K562 (cell line): ENCODE results near the gene RALB. TPM values are rescaled to one million over a fixed set of nuclear protein-coding genes. Genes with fewer than 3 reads are reported as not detected.

Experiments used
- ATAC-seq: fragments of 200-7000 bp; cut with Tn5 transposase; 3 replicates; pipeline ENCODE4 v1.9.1; 2020; ENCODE audit warnings: moderate library complexity
- BruUV-seq: library from RNA; stranded (reverse); fragments of 400-500 nt; replicated peaks from 2 replicates; lab custom pipeline; 2021; lab: Mats Ljungman, UMichigan
- CTCF ChIA-PET: fragments of 300-600 bp; formaldehyde crosslinking; extraction: SDS; loops from one replicate; lab custom pipeline; 2021; ENCODE audit warnings: low intra/inter-chr PET ratio; lab: Yijun Ruan, JAX
- POLR2A ChIA-PET: fragments of 300-600, 350-650 bp; sonication (Branson Sonifier 250); formaldehyde crosslinking; extraction: SDS; loops from one replicate; lab custom pipeline; 2021; ENCODE audit warnings: antibody characterized with exemption, inconsistent platforms; lab: Yijun Ruan, JAX
- DNase-seq, 4 experiments: peaks; one replicate each; pipeline versions ENCODE4 v3.0.0 to v3.0.0-alpha.2; 2011 to 2018; ENCODE audit warnings: low spot score in 3 of 4, mixed read lengths in 3 of 4; ENCODE audit errors: extremely low read depth in 1 of 4
- FAIRE-seq: peaks from 2 replicates; lab custom pipeline; 2011; peaks lifted over from hg19 to GRCh38; lab: Jason Lieb, UNC
- H2AFZ ChIP-seq: 2 replicates; pipeline ENCODE4 v1.6.0; 2011; ENCODE audit warnings: low read depth, low read length, control low read depth, inconsistent platforms
- H3K27ac ChIP-seq: fragments of 200-600 bp; 3 replicates; pipeline ENCODE4 v1.8.0; 2011; ENCODE audit warnings: low read depth, mild to moderate bottlenecking, control low read depth, inconsistent platforms, low read length, moderate library complexity, mixed read lengths; ENCODE audit errors: extremely low read depth
- H3K27me3 ChIP-seq, 2 experiments: fragments of 300-600 bp in 1 of 2; 2 replicates in 1 of 2; 3 replicates in 1 of 2; pipeline versions ENCODE4 v1.6.0 to v1.8.0; 2011; ENCODE audit warnings: inconsistent platforms in 2 of 2, low read length in 2 of 2, mild to moderate bottlenecking in 1 of 2, mixed read lengths in 1 of 2, moderate library complexity in 1 of 2; ENCODE audit not compliant: control insufficient read depth in 2 of 2, insufficient read depth in 2 of 2
- H3K36me3 ChIP-seq: fragments of 300-600 bp; 3 replicates; pipeline ENCODE4 v1.8.0; 2011; ENCODE audit warnings: mild to moderate bottlenecking, low read length, inconsistent platforms; ENCODE audit not compliant: control insufficient read depth, insufficient read depth
- H3K4me1 ChIP-seq, 2 experiments: fragments of 200-600 bp in 1 of 2; replicated peaks in 1 of 2; 2 replicates in 1 of 2; 3 replicates in 1 of 2; pipeline versions ENCODE4 v1.5.1 to v1.8.0; 2011; ENCODE audit warnings: inconsistent platforms in 2 of 2, low read length in 2 of 2, mild to moderate bottlenecking in 1 of 2, mixed read lengths in 1 of 2, moderate library complexity in 1 of 2; ENCODE audit not compliant: control insufficient read depth in 2 of 2, insufficient read depth in 2 of 2
- H3K4me2 ChIP-seq: 2 replicates; pipeline ENCODE4 v1.6.1; 2011; ENCODE audit warnings: low read length, control low read depth, inconsistent platforms, mixed read lengths; ENCODE audit not compliant: insufficient read depth
- H3K4me3 ChIP-seq: fragments of 200-600 bp; sonication (generic), shearing (Covaris generic); 2 replicates; pipeline ENCODE4 v1.5.1; 2016; ENCODE audit warnings: control low read depth, inconsistent platforms
- H3K79me2 ChIP-seq: fragments of 200-600 bp; 3 replicates; pipeline ENCODE4 v1.8.0; 2011; ENCODE audit warnings: low read length, inconsistent platforms; ENCODE audit not compliant: control insufficient read depth, insufficient read depth
- H3K9ac ChIP-seq, 2 experiments: 2 replicates each; pipeline versions ENCODE4 v1.6.0 to v1.6.1; 2011; ENCODE audit warnings: low read depth in 2 of 2, low read length in 2 of 2, control low read depth in 1 of 2, inconsistent platforms in 1 of 2, mild to moderate bottlenecking in 1 of 2, mixed read lengths in 1 of 2; ENCODE audit not compliant: insufficient read depth in 1 of 2
- H3K9me1 ChIP-seq: one replicate; pipeline ENCODE4 v1.6.0; 2011; ENCODE audit warnings: inconsistent platforms, mild to moderate bottlenecking, low read length, moderate library complexity; ENCODE audit not compliant: control insufficient read depth, insufficient read depth
- H3K9me3 ChIP-seq: replicated peaks from 2 replicates; pipeline ENCODE4 v1.5.1; 2011; ENCODE audit warnings: low read depth, low read length, inconsistent platforms; ENCODE audit not compliant: control insufficient read depth, insufficient read depth
- H4K20me1 ChIP-seq: replicated peaks from 2 replicates; pipeline ENCODE4 v1.6.1; 2011; ENCODE audit warnings: low read length, inconsistent platforms, mixed read lengths; ENCODE audit not compliant: control insufficient read depth, insufficient read depth
- ARHGAP35 ChIP-seq: fragments of 450-650 bp; IDR thresholded peaks from 2 replicates; pipeline ENCODE4 v1.6.1; 2018; ENCODE audit not compliant: partially characterized antibody
- ARID3A ChIP-seq: IDR thresholded peaks from 2 replicates; pipeline ENCODE4 v1.6.1; 2012; ENCODE audit warnings: low read depth, low read length, improper control_type of control experiment, borderline replicate concordance
- ARNT ChIP-seq, 2 experiments: fragments of 450-650 bp; IDR thresholded peaks; 2 replicates each; pipeline ENCODE4 v1.6.1; 2016; ENCODE audit warnings: mild to moderate bottlenecking in 1 of 2
- CHD4 ChIP-seq: fragments of 200-600 bp; sonication (generic); IDR thresholded peaks from 3 replicates; pipeline ENCODE4 v1.6.1; 2012; ENCODE audit warnings: low read depth, mild to moderate bottlenecking, mixed read lengths, low read length, inconsistent platforms; ENCODE audit not compliant: insufficient read depth, insufficient replicate concordance, poor library complexity, severe bottlenecking
- FOXM1 ChIP-seq, 2 experiments: fragments of 450-650 bp in 1 of 2; sonication (generic) in 1 of 2; formaldehyde crosslinking in 1 of 2; IDR thresholded peaks; 2 replicates each; pipeline versions ENCODE4 v1.6.1 to v1.9.0; 2017 to 2022; ENCODE audit warnings: low read depth in 2 of 2, mild to moderate bottlenecking in 2 of 2, missing genetic modification reagents in 1 of 2, moderate library complexity in 1 of 2
- POU5F1 ChIP-seq: fragments of 150-350 bp; IDR thresholded peaks from 2 replicates; pipeline ENCODE4 v1.6.1; 2014; ENCODE audit warnings: borderline replicate concordance, low read length, low read depth, mild to moderate bottlenecking; ENCODE audit not compliant: partially characterized antibody
- RB1 ChIP-seq: fragments of 450-650 bp; IDR thresholded peaks from 2 replicates; pipeline ENCODE4 v1.6.1; 2017; ENCODE audit warnings: low read depth, mild to moderate bottlenecking
- RBM15 ChIP-seq: fragments of 200-400 bp; formaldehyde crosslinking; IDR thresholded peaks from 2 replicates; pipeline ENCODE4 v1.6.1; 2018; ENCODE audit warnings: mild to moderate bottlenecking, low read length, moderate library complexity; ENCODE audit not compliant: insufficient read depth
- SMC3 ChIP-seq: conservative IDR thresholded peaks from 2 replicates; pipeline ENCODE4 v1.6.1; 2011; ENCODE audit warnings: low read depth, low read length, improper control_type of control experiment; ENCODE audit not compliant: insufficient read depth
- TARDBP ChIP-seq: fragments of 450-650 bp; IDR thresholded peaks from 2 replicates; pipeline ENCODE4 v1.6.1; 2016
- ZC3H11A ChIP-seq: IDR thresholded peaks from 2 replicates; pipeline ENCODE4 v1.6.1; 2012; ENCODE audit warnings: low read depth, low read length, improper control_type of control experiment
- ZNF699 ChIP-seq: fragments of 250-450 bp; sonication (Bioruptor Pico); IDR thresholded peaks from 2 replicates; pipeline ENCODE4 v1.8.0; 2021; ENCODE audit warnings: mild to moderate bottlenecking, moderate library complexity; ENCODE audit not compliant: insufficient replicate concordance
- ZNF780A ChIP-seq: fragments of 250-450 bp; sonication (Bioruptor Pico); IDR thresholded peaks from 2 replicates; pipeline ENCODE4 v1.5.0; 2021; ENCODE audit warnings: mild to moderate bottlenecking
- WGBS: fragments of 100-300 bp; shearing (Covaris generic); methylation state at CpG from one replicate; pipeline ENCODE4 v1.1.6; 2016; ENCODE audit warnings: low coverage, mixed read lengths; ENCODE audit not compliant: insufficient coverage; ENCODE audit errors: missing lambda C conversion rate; 5-methylcytosine and 5-hydroxymethylcytosine counted together
- in situ Hi-C: fragments of 300-500 bp; cut with MboI; formaldehyde crosslinking; loops from 4 replicates; pipeline ENCODE4 v1.15.0; 2018; ENCODE audit warnings: inconsistent platforms, mixed read lengths
- intact Hi-C: fragments of 100-400 bp; cut with micrococcal nuclease; formaldehyde crosslinking; loops from 2 replicates; pipeline ENCODE4 v1.14.2; 2022
- polyA plus RNA-seq, 8 experiments: library from polyadenylated mRNA; depleted of rRNA in 4 of 8; stranded (reverse) in 5 of 8; unstranded in 3 of 8; fragments of >200 nt; fragmentation: Nextera tagmentation in 2 of 8; fragmentation: Illumina TruSeq in 1 of 8; extraction: Ambion mirVana in 2 of 8; extraction: Trizol in 1 of 8; gene quantifications; 2 replicates each; pipeline versions ENCODE4 v1.2.1 to v1.2.3, GENCODE V29; 2011 to 2014; ENCODE audit warnings: inconsistent platforms in 1 of 8, missing spikeins in 1 of 8
- total RNA-seq, 7 experiments: library from RNA; depleted of rRNA in 6 of 7; stranded (reverse); fragments of >200 nt in 6 of 7; fragmentation: Illumina TruSeq in 2 of 7; extraction: Trizol in 2 of 7; gene quantifications; 2 replicates each; pipeline versions ENCODE4 v1.2.1 to v1.2.3, GENCODE V29; 2011 to 2021; ENCODE audit warnings: low replicate concordance in 1 of 7
- TF ChIP-seq, protein P1 (sequence below): fragments of 450-650 bp; IDR thresholded peaks from 2 replicates; pipeline ENCODE4 v1.6.1; 2017; ENCODE audit warnings: antibody characterized with exemption
- TF ChIP-seq, protein P2 (sequence below): fragments of 450-650 bp; IDR thresholded peaks from 2 replicates; pipeline ENCODE4 v1.7.0; 2016; ENCODE audit warnings: borderline replicate concordance

The RALB gene
- total and polyA plus RNA-seq, 9 of the 15 experiments (the other 6 are each of a cell fraction or from before 2014, with no cell fraction given): 14.8 to 65.6 (median 38.4) TPM

- CTCF ChIA-PET: interaction anchor here (0.6 kb wide), 1 partner anchor 202 kb away, joined by 3 read pairs; no protein-coding TSS in a partner anchor
- POLR2A ChIA-PET: no interaction called here
- H3K27ac ChIP-seq: no peak overlapping the region
- H3K27me3 ChIP-seq: peaks cover 54 to 73% of the 10 kb centered on the region in 2 experiments
- BruUV-seq: no TSS peak
- H3K36me3 ChIP-seq: no peaks in the 10 kb centered on the region
- H2AFZ ChIP-seq: no peak overlapping the region
- H3K9ac ChIP-seq: no peak overlapping the region
- no peak for DNase-seq
- H3K4me1 ChIP-seq: no peaks in the 10 kb centered on the region
- no peak overlapping the region for H3K4me2 ChIP-seq
- no peaks in the 10 kb centered on the region for H3K79me2 ChIP-seq
- H3K4me3 ChIP-seq: no peak overlapping the region
- no peaks in the 10 kb centered on the region for H3K9me1 ChIP-seq
- no peak for FAIRE-seq
- in situ Hi-C loops (no loop called here), intact Hi-C loops (no loop called here)
- no peak for ATAC-seq
- 0% methylated on average over 6 of the region's 6 CpGs for WGBS
- no peaks in the 10 kb centered on the region for H3K9me3 ChIP-seq
- H4K20me1 ChIP-seq: peaks cover 3% of the 10 kb centered on the region; the same call in 1 of the 2 replicates
- TF ChIP-seq, protein P1, sequence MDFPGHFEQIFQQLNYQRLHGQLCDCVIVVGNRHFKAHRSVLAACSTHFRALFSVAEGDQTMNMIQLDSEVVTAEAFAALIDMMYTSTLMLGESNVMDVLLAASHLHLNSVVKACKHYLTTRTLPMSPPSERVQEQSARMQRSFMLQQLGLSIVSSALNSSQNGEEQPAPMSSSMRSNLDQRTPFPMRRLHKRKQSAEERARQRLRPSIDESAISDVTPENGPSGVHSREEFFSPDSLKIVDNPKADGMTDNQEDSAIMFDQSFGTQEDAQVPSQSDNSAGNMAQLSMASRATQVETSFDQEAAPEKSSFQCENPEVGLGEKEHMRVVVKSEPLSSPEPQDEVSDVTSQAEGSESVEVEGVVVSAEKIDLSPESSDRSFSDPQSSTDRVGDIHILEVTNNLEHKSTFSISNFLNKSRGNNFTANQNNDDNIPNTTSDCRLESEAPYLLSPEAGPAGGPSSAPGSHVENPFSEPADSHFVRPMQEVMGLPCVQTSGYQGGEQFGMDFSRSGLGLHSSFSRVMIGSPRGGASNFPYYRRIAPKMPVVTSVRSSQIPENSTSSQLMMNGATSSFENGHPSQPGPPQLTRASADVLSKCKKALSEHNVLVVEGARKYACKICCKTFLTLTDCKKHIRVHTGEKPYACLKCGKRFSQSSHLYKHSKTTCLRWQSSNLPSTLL: no peak
- no peak for TF ChIP-seq TARDBP
- TF ChIP-seq RB1: no peak
- no peak for TF ChIP-seq ZNF699 (CRISPR knock-in tag)
- no peak for TF ChIP-seq SMC3
- no peak for TF ChIP-seq CHD4
- TF ChIP-seq, protein P2, sequence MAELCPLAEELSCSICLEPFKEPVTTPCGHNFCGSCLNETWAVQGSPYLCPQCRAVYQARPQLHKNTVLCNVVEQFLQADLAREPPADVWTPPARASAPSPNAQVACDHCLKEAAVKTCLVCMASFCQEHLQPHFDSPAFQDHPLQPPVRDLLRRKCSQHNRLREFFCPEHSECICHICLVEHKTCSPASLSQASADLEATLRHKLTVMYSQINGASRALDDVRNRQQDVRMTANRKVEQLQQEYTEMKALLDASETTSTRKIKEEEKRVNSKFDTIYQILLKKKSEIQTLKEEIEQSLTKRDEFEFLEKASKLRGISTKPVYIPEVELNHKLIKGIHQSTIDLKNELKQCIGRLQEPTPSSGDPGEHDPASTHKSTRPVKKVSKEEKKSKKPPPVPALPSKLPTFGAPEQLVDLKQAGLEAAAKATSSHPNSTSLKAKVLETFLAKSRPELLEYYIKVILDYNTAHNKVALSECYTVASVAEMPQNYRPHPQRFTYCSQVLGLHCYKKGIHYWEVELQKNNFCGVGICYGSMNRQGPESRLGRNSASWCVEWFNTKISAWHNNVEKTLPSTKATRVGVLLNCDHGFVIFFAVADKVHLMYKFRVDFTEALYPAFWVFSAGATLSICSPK: no peak
- no peak for TF ChIP-seq ARID3A
- no peak for TF ChIP-seq POU5F1
- TF ChIP-seq ZNF780A (CRISPR knock-in tag): no peak
- TF ChIP-seq ARHGAP35: no peak
- no peak for TF ChIP-seq RBM15
- no peak for TF ChIP-seq FOXM1 (IDR thresholded peaks at IDR 0.05; ENCODE audit: low read depth)
- TF ChIP-seq FOXM1 (CRISPR knock-in tag; IDR thresholded peaks at IDR 0.05; ENCODE audit: low read depth): no peak
- TF ChIP-seq ARNT (IDR thresholded peaks at IDR 0.05): no peak
- TF ChIP-seq ZC3H11A: no peak
These were observed 79.7 kb downstream of the RALB start for GRCh38 chr2:120332384-120332783.
